ENCODE results near the gene SURF2. TPM values are rescaled to one million over a fixed set of nuclear protein-coding genes. Genes with fewer than 3 reads are reported as not detected.

Gene SURF2
- total RNA-seq, 1 experiment from 2014 or later = 18.1 TPM

GRCh38 chr9:133341369-133342068 lies 14.8 kb upstream of the SURF2 start:
- H3K9me3 ChIP-seq (ENCODE audit: insufficient read depth, low read depth) = no peaks in the 10 kb centered on the region
- ChIA-PET POLR2A (ENCODE audit: unreplicated experiment) (interaction anchor here (0.5 kb wide), 1 partner anchor 118 kb away, joined by 3 read pairs; no protein-coding TSS in a partner anchor), CTCF (no interaction called here)
- no peak overlapping the region for H3K4me3 ChIP-seq
- peaks cover 4% of the 10 kb centered on the region; the same call in 1 of the 2 replicates for H3K4me1 ChIP-seq (replicated peaks; ENCODE audit: insufficient read depth)
- peaks cover 16% of the 10 kb centered on the region for H3K79me2 ChIP-seq (ENCODE audit: low read depth)
- no peak for TF ChIP-seq CTCF (conservative IDR thresholded peaks at IDR 0.05)
- TF ChIP-seq EZH2 (IDR thresholded peaks at IDR 0.05; ENCODE audit: low read depth) = no peak
- peaks cover 6% of the 10 kb centered on the region; the same call in 1 of the 2 replicates for H3F3A ChIP-seq (ENCODE audit: insufficient read depth, low read depth)
- peaks cover 8% of the 10 kb centered on the region for H4K20me1 ChIP-seq (ENCODE audit: insufficient read depth)
- H3K27ac ChIP-seq = no peak overlapping the region
- no peaks in the 10 kb centered on the region for H3K27me3 ChIP-seq (ENCODE audit: insufficient read depth, low read depth)
- no TSS peak for BruUV-seq (replicated peaks)
- H3K4me2 ChIP-seq = no peak overlapping the region
- no peak overlapping the region for H2AFZ ChIP-seq
- H3K36me3 ChIP-seq (ENCODE audit: low read depth) = no peaks in the 10 kb centered on the region; the same call in 1 of the 2 replicates
- intact Hi-C loops (cut with micrococcal nuclease; ENCODE audit: unreplicated experiment) = no loop called here
- H3K9me2 ChIP-seq (ENCODE audit: insufficient read depth) = no peaks in the 10 kb centered on the region
- DNase-seq = no peak

- H3K9me2 ChIP-seq (ENCODE audit: insufficient read depth) = no peaks in the 10 kb centered on the region
- no peaks in the 10 kb centered on the region for H3K27me3 ChIP-seq (ENCODE audit: insufficient read depth, low read depth)
- DNase-seq = no peak
- TF ChIP-seq CTCF (conservative IDR thresholded peaks at IDR 0.05) = no peak
- no peak for TF ChIP-seq EZH2 (IDR thresholded peaks at IDR 0.05; ENCODE audit: low read depth)
- H3K4me2 ChIP-seq = no peak overlapping the region
- H3K36me3 ChIP-seq (ENCODE audit: low read depth) = no peaks in the 10 kb centered on the region; the same call in 1 of the 2 replicates
- peaks cover 4% of the 10 kb centered on the region; the same call in 1 of the 2 replicates for H3F3A ChIP-seq (ENCODE audit: insufficient read depth, low read depth)
- H3K79me2 ChIP-seq (ENCODE audit: low read depth) = peaks cover 21% of the 10 kb centered on the region
- intact Hi-C loops (cut with micrococcal nuclease; ENCODE audit: unreplicated experiment) = no loop called here
- H3K9me3 ChIP-seq (ENCODE audit: insufficient read depth, low read depth) = no peaks in the 10 kb centered on the region
- H3K4me1 ChIP-seq (replicated peaks; ENCODE audit: insufficient read depth) = peaks cover 6% of the 10 kb centered on the region; the same call in 1 of the 2 replicates
- POLR2A ChIA-PET (ENCODE audit: unreplicated experiment) = no interaction called here
- no peak overlapping the region for H3K4me3 ChIP-seq
- CTCF ChIA-PET = no interaction called here
- no TSS peak for BruUV-seq (replicated peaks)
- H2AFZ ChIP-seq = no peak overlapping the region
- no peak overlapping the region for H3K27ac ChIP-seq
- H4K20me1 ChIP-seq (ENCODE audit: insufficient read depth) = peaks cover 8% of the 10 kb centered on the region
Observed at GRCh38 chr9:133342069-133342406, 14.3 kb upstream of the SURF2 start.

- no peak overlapping the region for H3K27ac ChIP-seq
- H2AFZ ChIP-seq = no peak overlapping the region
- CTCF ChIA-PET = no interaction called here
- DNase-seq = no peak
- POLR2A ChIA-PET (ENCODE audit: unreplicated experiment) = no interaction called here
- no peak overlapping the region for H3K4me2 ChIP-seq
- no peaks in the 10 kb centered on the region for H3K27me3 ChIP-seq (ENCODE audit: insufficient read depth, low read depth)
- peaks cover 26% of the 10 kb centered on the region for H3K79me2 ChIP-seq (ENCODE audit: low read depth)
- intact Hi-C loops (cut with micrococcal nuclease; ENCODE audit: unreplicated experiment) = no loop called here
- H3K9me2 ChIP-seq (ENCODE audit: insufficient read depth) = no peaks in the 10 kb centered on the region
- peaks cover 8% of the 10 kb centered on the region for H4K20me1 ChIP-seq (ENCODE audit: insufficient read depth)
- H3K4me1 ChIP-seq (replicated peaks; ENCODE audit: insufficient read depth) = peaks cover 6% of the 10 kb centered on the region; the same call in 1 of the 2 replicates
- BruUV-seq (replicated peaks) = no TSS peak
- no peak overlapping the region for H3K4me3 ChIP-seq
- no peaks in the 10 kb centered on the region; the same call in 1 of the 2 replicates for H3K36me3 ChIP-seq (ENCODE audit: low read depth)
- TF ChIP-seq CTCF (conservative IDR thresholded peaks at IDR 0.05) (no peak), EZH2 (IDR thresholded peaks at IDR 0.05; ENCODE audit: low read depth) (no peak)
- no peaks in the 10 kb centered on the region for H3K9me3 ChIP-seq (ENCODE audit: insufficient read depth, low read depth)
- no peaks in the 10 kb centered on the region for H3F3A ChIP-seq (ENCODE audit: insufficient read depth, low read depth)
Observed at GRCh38 chr9:133342570-133342969, 13.8 kb upstream of the SURF2 start.
